H9 (cell line): ENCODE results near the gene TLE4. TPM values are rescaled to one million over a fixed set of nuclear protein-coding genes. Genes with fewer than 3 reads are reported as not detected.

Experiments used
- DNase-seq: peaks from one replicate; pipeline ENCODE4 v3.0.0-alpha.2; 2017
- H2AFZ ChIP-seq: one replicate; pipeline ENCODE4 v1.6.1; 2013; ENCODE audit warnings: mild to moderate bottlenecking, low read length, control low read depth, moderate library complexity
- H2AK5ac ChIP-seq: 2 replicates; pipeline ENCODE4 v1.6.1; 2013; ENCODE audit warnings: low read length, control low read depth, mixed read lengths; ENCODE audit not compliant: insufficient read length
- H2BK120ac ChIP-seq: one replicate; pipeline ENCODE4 v1.6.1; 2013; ENCODE audit warnings: low read depth, mild to moderate bottlenecking, low read length, control low read depth, inconsistent platforms; ENCODE audit not compliant: poor library complexity, severe bottlenecking
- H2BK12ac ChIP-seq: 2 replicates; pipeline ENCODE4 v1.6.1; 2013; ENCODE audit warnings: low read length, control low read depth, mixed read lengths, low read depth; ENCODE audit not compliant: insufficient read length
- H2BK15ac ChIP-seq: 2 replicates; pipeline ENCODE4 v1.6.1; 2013; ENCODE audit warnings: low read depth, low read length, control low read depth
- H2BK20ac ChIP-seq: one replicate; pipeline ENCODE4 v1.6.1; 2013; ENCODE audit warnings: low read depth, mild to moderate bottlenecking, low read length, control low read depth, inconsistent platforms; ENCODE audit not compliant: poor library complexity, severe bottlenecking
- H2BK5ac ChIP-seq: 2 replicates; pipeline ENCODE4 v1.6.1; 2013; ENCODE audit warnings: low read length, control low read depth, mixed read lengths; ENCODE audit not compliant: insufficient read length
- H3K14ac ChIP-seq: 2 replicates; pipeline ENCODE4 v1.6.1; 2013; ENCODE audit warnings: low read length, control low read depth; ENCODE audit not compliant: insufficient read depth
- H3K18ac ChIP-seq: 2 replicates; pipeline ENCODE4 v1.6.1; 2013; ENCODE audit warnings: low read depth, mild to moderate bottlenecking, mixed read lengths, low read length, control low read depth; ENCODE audit not compliant: insufficient read length
- H3K23ac ChIP-seq: 2 replicates; pipeline ENCODE4 v1.6.1; 2013; ENCODE audit warnings: low read length, control low read depth, mixed read lengths, low read depth; ENCODE audit not compliant: insufficient read length
- H3K23me2 ChIP-seq: 2 replicates; pipeline ENCODE4 v1.6.1; 2013; ENCODE audit warnings: low read depth, mild to moderate bottlenecking, mixed read lengths, low read length, control low read depth; ENCODE audit not compliant: insufficient read length, poor library complexity, severe bottlenecking
- H3K27ac ChIP-seq: 2 replicates; pipeline ENCODE4 v1.5.1; 2013; ENCODE audit warnings: low read length, control low read depth, mixed read lengths, low read depth; ENCODE audit not compliant: insufficient read length
- H3K27me3 ChIP-seq: 2 replicates; pipeline ENCODE4 v1.6.1; 2013; ENCODE audit warnings: low read length, control low read depth, inconsistent platforms; ENCODE audit not compliant: insufficient read depth
- H3K4ac ChIP-seq: 2 replicates; pipeline ENCODE4 v1.6.1; 2013; ENCODE audit warnings: low read depth, mild to moderate bottlenecking, control low read depth, inconsistent platforms, low read length, moderate library complexity
- H3K4me1 ChIP-seq: 2 replicates; pipeline ENCODE4 v1.6.1; 2013; ENCODE audit warnings: low read length, control low read depth, inconsistent platforms; ENCODE audit not compliant: insufficient read depth
- H3K4me2 ChIP-seq: 2 replicates; pipeline ENCODE4 v1.6.1; 2013; ENCODE audit warnings: low read length, control low read depth, mixed read lengths; ENCODE audit not compliant: insufficient read length, insufficient read depth
- H3K56ac ChIP-seq: 2 replicates; pipeline ENCODE4 v1.6.1; 2013; ENCODE audit warnings: low read depth, mild to moderate bottlenecking, mixed read lengths, low read length, control low read depth; ENCODE audit not compliant: insufficient read length
- H3K79me1 ChIP-seq: 2 replicates; pipeline ENCODE4 v1.6.1; 2013; ENCODE audit warnings: low read depth, mild to moderate bottlenecking, moderate library complexity, low read length, control low read depth, inconsistent platforms; ENCODE audit not compliant: insufficient read depth, poor library complexity, severe bottlenecking
- H3K79me2 ChIP-seq: 2 replicates; pipeline ENCODE4 v1.6.1; 2013; ENCODE audit warnings: low read length, control low read depth, inconsistent platforms; ENCODE audit not compliant: insufficient read depth
- H3K9ac ChIP-seq: 2 replicates; pipeline ENCODE4 v1.6.1; 2013; ENCODE audit warnings: low read length, control low read depth, mixed read lengths; ENCODE audit not compliant: insufficient read length; ENCODE audit errors: extremely low read depth
- H3K9me3 ChIP-seq: one replicate; pipeline ENCODE4 v1.6.1; 2013; ENCODE audit warnings: low read depth, low read length, inconsistent platforms; ENCODE audit not compliant: control insufficient read depth
- H3T11ph ChIP-seq: one replicate; pipeline ENCODE4 v1.6.1; 2013; ENCODE audit warnings: mild to moderate bottlenecking, low read length, control low read depth, inconsistent platforms
- H4K20me1 ChIP-seq: one replicate; pipeline ENCODE4 v1.6.1; 2013; ENCODE audit not compliant: control insufficient read depth, insufficient read length, insufficient read depth
- H4K5ac ChIP-seq: 2 replicates; pipeline ENCODE4 v1.6.1; 2013; ENCODE audit warnings: low read depth, mild to moderate bottlenecking, mixed read lengths, low read length, control low read depth; ENCODE audit not compliant: insufficient read length
- H4K8ac ChIP-seq: replicated peaks from 2 replicates; pipeline ENCODE4 v1.6.1; 2013; ENCODE audit warnings: low read length, control low read depth, mixed read lengths, low read depth; ENCODE audit not compliant: insufficient read length
- H4K91ac ChIP-seq: 2 replicates; pipeline ENCODE4 v1.6.1; 2013; ENCODE audit warnings: low read depth, mild to moderate bottlenecking, moderate library complexity, mixed read lengths, low read length, control low read depth; ENCODE audit not compliant: insufficient read length
- H3K27ac Mint-ChIP-seq, 3 experiments: 2 replicates in 2 of 3; 3 replicates in 1 of 3; pipeline ENCODE4 v1.8.0; 2020 to 2021; ENCODE audit warnings: mixed read lengths in 3 of 3, mild to moderate bottlenecking in 1 of 3, moderate library complexity in 1 of 3
- H3K27me3 Mint-ChIP-seq: 2 replicates; pipeline ENCODE4 v1.8.0; 2021; ENCODE audit warnings: low read depth, mild to moderate bottlenecking, moderate library complexity, mixed read lengths
- H3K36me3 Mint-ChIP-seq, 3 experiments: 2 replicates in 2 of 3; 3 replicates in 1 of 3; pipeline ENCODE4 v1.8.0; 2020 to 2021; ENCODE audit warnings: low read depth in 3 of 3, mixed read lengths in 3 of 3; ENCODE audit not compliant: insufficient read depth in 1 of 3
- H3K4me1 Mint-ChIP-seq, 2 experiments: 2 replicates each; pipeline ENCODE4 v1.8.0; 2020; ENCODE audit warnings: mixed read lengths in 2 of 2
- H3K4me3 Mint-ChIP-seq, 2 experiments: 2 replicates in 1 of 2; 3 replicates in 1 of 2; pipeline ENCODE4 v1.8.0; 2020 to 2021; ENCODE audit warnings: mild to moderate bottlenecking in 2 of 2, mixed read lengths in 2 of 2, moderate library complexity in 1 of 2
- H3K9me3 Mint-ChIP-seq, 2 experiments: 2 replicates in 1 of 2; 3 replicates in 1 of 2; pipeline ENCODE4 v1.8.0; 2020; ENCODE audit warnings: mild to moderate bottlenecking in 2 of 2, mixed read lengths in 2 of 2, moderate library complexity in 1 of 2
- CTCF ChIP-seq: fragments of 200-600 bp; sonication (generic); conservative IDR thresholded peaks from 3 replicates; pipeline ENCODE4 v1.8.0; 2021; ENCODE audit warnings: antibody characterized with exemption, mild to moderate bottlenecking
- WGBS: extraction: QIAGEN DNeasy Blood & Tissue Kit; methylation state at CpG from one replicate; pipeline ENCODE4 v1.1.7; 2013; ENCODE audit warnings: missing lambda C conversion rate, low lambda C conversion rate, mixed read lengths; ENCODE audit not compliant: insufficient read length; ENCODE audit errors: extremely low coverage; 5-methylcytosine and 5-hydroxymethylcytosine counted together
- total RNA-seq: library from RNA; stranded (reverse); gene quantifications from 2 replicates; pipeline ENCODE4 v1.2.1, GENCODE V29; 2021

Gene TLE4
- total RNA-seq, 1 experiment from 2014 or later = 35.1 TPM

- H3K27ac Mint-ChIP-seq = peak overlapping the region in 1 of 3 experiments; percentile 57; a peak in 1 of 7 replicates
- Histone ChIP-seq H3K23me2 (no peaks in the 10 kb centered on the region), H3K18ac (no peak overlapping the region), H3K4me2 (no peak overlapping the region), H2AFZ (no peak overlapping the region), H3T11ph (no peak overlapping the region), H3K56ac (no peak overlapping the region), H4K5ac (no peak overlapping the region), H2BK20ac (no peak overlapping the region), H4K91ac (no peak overlapping the region), H3K4ac (no peak overlapping the region), H2BK15ac (no peak overlapping the region), H3K27me3 (no peaks in the 10 kb centered on the region), H4K20me1 (no peaks in the 10 kb centered on the region), H3K27ac (no peak overlapping the region), H2BK5ac (no peak overlapping the region), H3K9me3 (no peaks in the 10 kb centered on the region), H3K14ac (no peak overlapping the region), H2BK120ac (no peak overlapping the region), H4K8ac (no peak overlapping the region), H3K4me1 (no peaks in the 10 kb centered on the region; the same call in 1 of the 2 replicates), H3K23ac (no peak overlapping the region), H2AK5ac (no peak overlapping the region), H3K79me1 (no peaks in the 10 kb centered on the region), H3K9ac (no peak overlapping the region), H3K79me2 (no peaks in the 10 kb centered on the region), H2BK12ac (no peak overlapping the region)
- H3K27me3 Mint-ChIP-seq = no peaks in the 10 kb centered on the region
- H3K36me3 Mint-ChIP-seq = peaks cover 15 to 62% (median 48%) of the 10 kb centered on the region in 3 experiments; a peak in 6 of 7 replicates
- H3K9me3 Mint-ChIP-seq = no peaks in the 10 kb centered on the region
- DNase-seq = no peak
- H3K4me1 Mint-ChIP-seq = peaks cover 22% of the 10 kb centered on the region in 2 experiments
- WGBS = no CpG with 5 or more reads among the region's 13 CpGs
- no peak overlapping the region for H3K4me3 Mint-ChIP-seq
- no peak for TF ChIP-seq CTCF
These were observed 136.8 kb downstream of the TLE4 start for GRCh38 chr9:79708541-79708940.
